Body of pancreas (tissue), 4 donors: Measurements from ENCODE around the gene FAM200C.

ENCODE experiments used
- POLR2A ChIP-seq, 3 donors: fragments of 450-650 bp; IDR thresholded peaks; one replicate each; pipeline ENCODE4 v1.6.1; 2016; ENCODE audit warnings: antibody characterized with exemption in 3 of 3, mild to moderate bottlenecking in 2 of 3
- TF ChIP-seq, protein P1 (sequence below), 7 experiments: fragments of 450-650 bp in 4 of 7; fragments of 200-600 bp in 3 of 7; sonication (generic) in 3 of 7; IDR thresholded peaks; one replicate each; pipeline ENCODE4 v1.5.1; 2016 to 2019; ENCODE audit warnings: antibody characterized with exemption in 7 of 7

DNA sequence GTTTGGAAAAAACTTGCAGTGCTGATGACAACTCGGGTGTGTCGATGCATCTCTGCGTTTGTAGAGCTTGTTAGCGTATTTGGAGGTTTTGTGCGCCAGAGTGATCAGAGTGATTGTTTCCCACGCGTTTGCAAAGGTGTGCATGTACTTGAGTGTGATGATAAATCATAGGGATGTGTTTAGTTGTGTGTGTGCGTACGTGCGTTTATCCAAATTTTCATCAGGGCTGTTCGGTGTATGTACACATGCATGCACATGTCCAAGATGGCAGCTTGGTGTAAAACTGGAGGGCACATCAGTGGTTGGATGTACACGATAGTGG lies 29.2 kb downstream of the FAM200C start:
- TF ChIP-seq, protein P1, sequence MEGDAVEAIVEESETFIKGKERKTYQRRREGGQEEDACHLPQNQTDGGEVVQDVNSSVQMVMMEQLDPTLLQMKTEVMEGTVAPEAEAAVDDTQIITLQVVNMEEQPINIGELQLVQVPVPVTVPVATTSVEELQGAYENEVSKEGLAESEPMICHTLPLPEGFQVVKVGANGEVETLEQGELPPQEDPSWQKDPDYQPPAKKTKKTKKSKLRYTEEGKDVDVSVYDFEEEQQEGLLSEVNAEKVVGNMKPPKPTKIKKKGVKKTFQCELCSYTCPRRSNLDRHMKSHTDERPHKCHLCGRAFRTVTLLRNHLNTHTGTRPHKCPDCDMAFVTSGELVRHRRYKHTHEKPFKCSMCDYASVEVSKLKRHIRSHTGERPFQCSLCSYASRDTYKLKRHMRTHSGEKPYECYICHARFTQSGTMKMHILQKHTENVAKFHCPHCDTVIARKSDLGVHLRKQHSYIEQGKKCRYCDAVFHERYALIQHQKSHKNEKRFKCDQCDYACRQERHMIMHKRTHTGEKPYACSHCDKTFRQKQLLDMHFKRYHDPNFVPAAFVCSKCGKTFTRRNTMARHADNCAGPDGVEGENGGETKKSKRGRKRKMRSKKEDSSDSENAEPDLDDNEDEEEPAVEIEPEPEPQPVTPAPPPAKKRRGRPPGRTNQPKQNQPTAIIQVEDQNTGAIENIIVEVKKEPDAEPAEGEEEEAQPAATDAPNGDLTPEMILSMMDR (IDR thresholded peaks at IDR 0.05): no peak
- TF ChIP-seq POLR2A (IDR thresholded peaks at IDR 0.05): no peak
